Epidermal melanocyte (primary cell): Measurements from ENCODE around the gene RBP4.

Experiments used
- DNase-seq: peaks from one replicate; pipeline ENCODE4 v3.0.0; 2011; ENCODE audit warnings: low spot score; ENCODE audit not compliant: insufficient read length

The RBP4 gene

GRCh38 chr10:93596539-93596938 lies 4.5 kb downstream of the RBP4 start:
- DNase-seq = no peak

- DNase-seq = no peak
Observed at GRCh38 chr10:93595378-93596161, 5.5 kb downstream of the RBP4 start.

GRCh38 chr10:93594518-93594917 lies 6.5 kb downstream of the RBP4 start:
- DNase-seq = no peak

GRCh38 chr10:93593749-93594148 lies 7.3 kb downstream of the RBP4 start:
- no peak for DNase-seq

- DNase-seq = no peak
Observed at GRCh38 chr10:93593254-93593653, 7.8 kb downstream of the RBP4 start.

- DNase-seq = no peak
Observed at GRCh38 chr10:93591065-93591808, 9.8 kb downstream of the RBP4 start.

GRCh38 chr10:93590638-93591037 lies 10.4 kb downstream of the RBP4 start:
- DNase-seq = no peak

GRCh38 chr10:93589648-93590562 lies 11.1 kb downstream of the RBP4 start:
- no peak for DNase-seq

- no peak for DNase-seq
Observed at GRCh38 chr10:93584445-93584844, 16.6 kb downstream of the RBP4 start.

- no peak for DNase-seq
Observed at GRCh38 chr10:93580828-93581227, 20.2 kb downstream of the RBP4 start.

GRCh38 chr10:93579985-93580711 lies 20.9 kb downstream of the RBP4 start:
- DNase-seq = no peak

- no peak for DNase-seq
Observed at GRCh38 chr10:93579089-93579488, 21.9 kb downstream of the RBP4 start.

GRCh38 chr10:93577565-93577964 lies 23.5 kb downstream of the RBP4 start:
- no peak for DNase-seq

GRCh38 chr10:93576888-93577287 lies 24.1 kb downstream of the RBP4 start:
- DNase-seq = no peak

GRCh38 chr10:93573924-93574323 lies 27.1 kb downstream of the RBP4 start:
- DNase-seq = no peak

GRCh38 chr10:93573051-93573909 lies 27.8 kb downstream of the RBP4 start:
- no peak for DNase-seq

- no peak for DNase-seq
Observed at GRCh38 chr10:93572606-93573005, 28.4 kb downstream of the RBP4 start.

GRCh38 chr10:93570383-93570782 lies 30.7 kb downstream of the RBP4 start:
- no peak for DNase-seq

GRCh38 chr10:93568105-93568390 lies 33.0 kb downstream of the RBP4 start:
- DNase-seq = no peak
